GM19463 (cell line): Measurements from ENCODE around the gene SFXN3.

ENCODE experiments used
- ATAC-seq: cut with Tn5 transposase; IDR thresholded peaks from one replicate; pipeline ENCODE4 v1.9.1; 2021; ENCODE audit warnings: mild to moderate bottlenecking, moderate library complexity; ENCODE audit not compliant: unreplicated experiment

Gene SFXN3, protein sequence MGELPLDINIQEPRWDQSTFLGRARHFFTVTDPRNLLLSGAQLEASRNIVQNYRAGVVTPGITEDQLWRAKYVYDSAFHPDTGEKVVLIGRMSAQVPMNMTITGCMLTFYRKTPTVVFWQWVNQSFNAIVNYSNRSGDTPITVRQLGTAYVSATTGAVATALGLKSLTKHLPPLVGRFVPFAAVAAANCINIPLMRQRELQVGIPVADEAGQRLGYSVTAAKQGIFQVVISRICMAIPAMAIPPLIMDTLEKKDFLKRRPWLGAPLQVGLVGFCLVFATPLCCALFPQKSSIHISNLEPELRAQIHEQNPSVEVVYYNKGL

DNA sequence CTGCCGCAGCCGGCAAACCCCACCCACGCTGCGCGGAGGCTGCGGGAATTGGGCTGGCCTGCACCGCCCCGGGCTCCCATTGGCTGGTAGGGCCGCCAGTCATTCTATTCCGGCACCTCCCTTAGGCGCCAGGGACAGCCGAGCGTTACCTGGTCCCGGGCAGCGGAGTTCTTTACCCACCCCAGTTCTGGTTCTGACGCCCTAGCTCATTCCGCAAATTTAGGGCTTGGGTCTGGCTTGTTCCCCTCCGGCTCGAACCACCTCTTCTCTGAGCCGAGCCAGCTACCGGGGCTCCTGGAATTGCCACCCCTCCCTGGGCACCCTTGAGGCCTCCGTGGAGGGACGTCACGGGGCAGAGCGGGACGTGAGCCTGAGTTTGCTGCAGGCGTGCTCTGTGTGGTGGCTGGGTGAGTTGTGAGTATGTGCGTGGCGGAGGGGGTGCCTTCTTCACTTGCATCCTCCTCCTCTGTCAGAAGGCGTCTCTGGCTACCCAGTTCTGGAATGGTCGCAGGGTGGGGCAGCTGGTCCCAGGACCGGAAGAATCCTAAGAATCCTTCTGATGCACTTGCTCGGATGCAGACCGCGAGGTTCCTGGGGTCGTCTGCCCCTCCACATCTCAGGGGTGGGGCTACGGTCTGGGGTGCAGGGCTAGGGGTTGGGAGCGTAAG, at the start of gene SFXN3, which contains the start of gene PDZD7:
Gene SFXN3 (plus strand): TSS at position 107 of the 668 bp plus-strand sequence. CDS start 3,461 bp downstream, outside the sequence.
Gene PDZD7 (minus strand): TSS at position 2 of the 668 bp plus-strand sequence. CDS start 910 bp downstream, outside the sequence.
- ATAC-seq, result peak; percentile 87

DNA sequence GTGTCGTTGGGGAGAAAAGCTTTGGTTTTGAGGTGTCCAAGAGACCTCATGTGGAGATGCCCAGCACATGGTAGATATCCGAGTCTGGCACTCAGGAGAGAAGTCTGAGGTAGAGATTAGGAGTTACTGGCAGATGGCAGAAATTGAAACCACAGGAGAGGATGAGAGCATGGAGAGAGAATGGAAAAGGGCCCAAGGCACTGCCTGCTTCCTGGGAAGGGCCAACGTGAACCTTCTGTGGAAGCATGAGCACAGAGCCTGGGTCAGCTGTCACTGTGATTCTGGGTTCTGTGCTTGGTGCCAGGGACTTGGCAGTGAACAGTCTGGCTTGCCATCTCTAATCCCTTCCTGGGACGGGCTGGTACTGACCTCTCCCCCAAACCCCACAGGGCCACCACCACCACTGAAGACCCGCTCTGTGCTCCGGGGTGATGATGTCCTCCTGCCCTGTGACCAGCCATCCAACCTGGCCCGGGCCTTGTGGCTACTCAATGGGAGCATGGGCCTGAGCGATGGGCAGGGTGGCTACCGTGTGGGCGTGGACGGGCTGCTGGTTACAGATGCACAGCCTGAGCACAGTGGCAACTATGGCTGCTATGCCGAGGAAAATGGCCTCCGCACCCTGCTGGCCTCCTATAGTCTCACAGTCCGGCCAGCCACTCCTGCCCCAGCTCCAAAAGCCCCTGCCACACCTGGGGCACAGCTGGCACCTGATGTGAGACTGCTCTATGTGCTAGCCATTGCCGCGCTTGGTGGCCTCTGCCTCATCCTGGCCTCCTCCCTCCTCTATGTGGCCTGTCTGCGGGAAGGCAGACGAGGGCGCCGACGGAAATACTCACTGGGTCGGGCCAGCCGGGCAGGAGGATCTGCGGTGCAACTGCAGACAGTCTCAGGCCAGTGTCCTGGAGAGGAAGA, 47.9 kb upstream of the SFXN3 start:
- ATAC-seq, result no peak

DNA sequence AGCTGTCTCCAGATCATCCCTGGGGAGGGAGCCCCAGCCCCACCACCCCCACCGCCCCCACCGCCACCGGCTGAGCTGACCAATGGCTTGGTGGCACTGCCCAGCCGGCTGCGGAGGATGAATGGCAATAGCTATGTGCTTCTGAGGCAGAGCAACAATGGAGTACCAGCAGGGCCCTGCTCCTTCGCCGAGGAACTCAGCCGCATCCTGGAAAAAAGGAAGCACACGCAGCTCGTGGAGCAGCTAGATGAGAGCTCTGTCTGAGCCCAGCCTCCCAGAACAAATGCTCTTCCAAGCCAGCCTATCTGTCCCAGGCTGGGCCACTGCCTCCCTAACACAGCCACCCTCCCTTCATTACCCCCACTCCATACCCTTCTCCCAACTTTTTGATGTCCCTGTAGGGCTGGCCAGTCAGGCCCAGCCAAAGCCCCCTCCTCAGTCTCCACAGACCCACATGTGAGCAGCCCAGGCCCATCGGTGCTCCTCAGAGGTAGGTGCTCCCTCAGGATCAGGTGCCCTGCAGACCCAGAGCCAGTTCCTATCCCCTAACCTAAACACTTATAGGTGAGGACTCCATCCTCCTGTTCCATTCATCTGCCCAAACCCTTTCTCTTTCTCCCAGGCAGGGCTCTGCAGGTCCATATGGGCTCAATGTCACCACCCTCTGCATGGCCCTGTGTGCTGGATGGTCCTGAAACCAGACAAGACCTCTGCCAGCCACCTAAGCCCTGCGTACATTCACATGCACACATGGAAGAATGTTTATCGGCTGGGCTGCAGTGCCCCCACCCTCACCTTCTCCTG, 47.0 kb upstream of the SFXN3 start:
- no peak for ATAC-seq

DNA sequence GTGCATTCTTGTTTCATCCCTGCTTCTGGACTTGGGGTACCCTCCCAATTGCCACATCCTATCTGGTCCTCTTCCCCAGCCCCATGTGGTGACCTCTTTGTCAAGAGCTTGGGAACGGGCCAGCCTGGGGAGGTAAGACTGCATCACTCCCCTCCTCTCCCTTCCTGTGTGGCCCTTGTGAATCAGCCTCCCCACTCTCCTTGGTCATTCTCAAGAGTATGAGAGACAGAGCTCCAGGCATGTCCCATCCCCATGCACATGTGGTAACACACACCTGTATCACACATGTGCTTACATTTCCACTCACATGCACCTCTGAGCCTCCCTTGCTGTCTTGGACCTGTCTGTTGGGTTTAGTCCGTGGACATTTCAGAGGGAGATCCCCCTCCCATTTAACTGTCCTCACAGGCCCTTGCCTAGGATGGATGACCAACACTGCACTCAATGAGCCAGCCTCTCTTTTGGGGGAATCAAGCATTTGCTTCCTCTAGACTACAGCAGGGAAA, 46.3 kb upstream of the SFXN3 start:
- ATAC-seq, result no peak

DNA sequence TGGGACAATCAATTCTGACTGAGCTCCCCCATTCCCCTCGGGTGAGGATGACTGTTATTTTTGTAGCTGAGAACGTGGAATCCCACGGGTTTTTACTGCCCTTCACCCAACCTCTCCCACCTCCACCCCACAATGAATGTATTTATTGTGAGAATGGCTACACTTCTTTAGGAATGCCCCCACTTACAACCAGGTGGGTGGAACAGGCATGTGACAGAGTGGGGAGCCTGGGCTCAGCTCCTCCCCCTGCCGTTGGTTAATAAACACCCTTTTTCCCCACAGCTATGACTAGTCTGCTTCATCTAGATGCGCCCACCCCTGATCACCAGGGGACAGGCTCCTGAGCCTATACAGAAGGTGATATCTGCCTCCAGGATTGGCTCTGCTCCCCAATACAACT, 45.7 kb upstream of the SFXN3 start:
- no peak for ATAC-seq

DNA sequence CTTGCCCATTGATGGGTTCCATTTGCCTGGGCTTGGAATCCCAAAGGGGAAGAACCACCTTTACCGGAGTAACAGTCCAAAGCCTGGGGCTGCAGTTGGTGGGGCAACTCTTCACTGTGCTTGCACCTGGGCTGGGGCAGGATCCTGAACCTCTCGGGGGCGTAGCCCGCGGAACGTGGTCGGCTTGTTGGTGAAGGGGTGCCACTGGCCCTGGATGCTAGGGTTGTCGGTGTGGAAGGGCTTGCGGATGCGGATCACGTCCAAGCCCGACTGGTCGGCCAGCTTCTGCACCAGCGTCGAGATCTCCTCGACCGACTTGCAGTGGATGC, 44.4 kb upstream of the SFXN3 start:
- no peak for ATAC-seq

DNA sequence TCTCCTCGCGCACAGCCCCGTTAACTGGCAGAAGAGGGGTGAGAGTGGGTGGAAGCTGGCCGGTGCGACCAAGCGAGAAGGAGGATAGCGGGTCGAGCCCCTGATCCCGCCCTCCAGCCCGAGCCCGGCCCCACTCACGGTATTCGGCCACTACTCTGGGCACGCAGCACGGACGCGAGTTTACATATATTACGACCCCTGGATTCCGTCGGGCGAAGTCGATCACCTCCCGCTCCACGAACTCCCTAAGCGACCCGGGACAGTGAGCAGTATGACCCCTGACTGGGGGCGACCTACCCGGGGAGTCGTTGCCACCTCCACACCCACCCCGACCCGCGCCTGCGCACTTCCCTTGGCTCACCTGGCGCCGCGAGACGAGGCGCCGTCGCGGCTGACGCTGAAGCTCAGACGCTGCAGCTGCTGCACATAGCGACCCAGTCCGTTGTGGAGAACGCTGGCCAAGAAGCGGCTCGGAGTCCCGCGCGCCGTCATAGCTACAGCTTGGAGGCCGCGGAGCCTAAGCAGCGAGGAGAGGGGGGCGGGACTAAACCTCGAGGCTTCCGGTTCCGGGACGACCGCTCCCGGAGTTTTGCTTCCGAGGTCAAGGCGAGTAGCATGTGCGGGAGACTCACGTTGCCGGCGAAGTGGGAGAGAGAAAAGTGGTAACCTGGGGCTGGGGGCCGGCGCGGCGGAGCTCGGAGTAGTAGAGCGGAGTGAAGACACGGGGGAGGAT, 43.9 kb upstream of the SFXN3 start, which contains the start of the genes MRPL43 and TWNK:
Gene MRPL43 (minus strand): TSS at position 546 of the 733 bp plus-strand sequence. CDS start 54 bp downstream, at position 492.
Gene TWNK (plus strand): TSS at position 592 of the 733 bp plus-strand sequence. CDS start 668 bp downstream, outside the sequence.
- ATAC-seq, result peak; percentile 85

DNA sequence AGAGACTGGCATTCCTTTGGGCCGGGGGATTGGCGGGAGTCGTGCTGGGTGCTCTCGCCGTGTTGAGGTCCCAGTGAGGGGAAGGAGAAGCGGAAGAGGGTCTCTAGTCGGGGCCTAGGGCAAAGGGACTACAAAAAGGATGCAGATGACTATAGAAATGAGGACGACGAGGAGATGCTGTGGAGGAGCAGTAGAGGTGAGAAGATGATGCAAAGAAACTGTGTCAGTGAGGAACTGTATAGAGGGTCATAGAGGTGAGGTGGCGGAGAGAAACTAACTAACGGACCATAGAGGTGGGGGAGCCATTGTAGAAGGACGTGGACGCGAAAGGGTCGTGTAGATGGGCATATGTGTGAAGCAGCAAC, 43.4 kb upstream of the SFXN3 start:
- ATAC-seq, result no peak

DNA sequence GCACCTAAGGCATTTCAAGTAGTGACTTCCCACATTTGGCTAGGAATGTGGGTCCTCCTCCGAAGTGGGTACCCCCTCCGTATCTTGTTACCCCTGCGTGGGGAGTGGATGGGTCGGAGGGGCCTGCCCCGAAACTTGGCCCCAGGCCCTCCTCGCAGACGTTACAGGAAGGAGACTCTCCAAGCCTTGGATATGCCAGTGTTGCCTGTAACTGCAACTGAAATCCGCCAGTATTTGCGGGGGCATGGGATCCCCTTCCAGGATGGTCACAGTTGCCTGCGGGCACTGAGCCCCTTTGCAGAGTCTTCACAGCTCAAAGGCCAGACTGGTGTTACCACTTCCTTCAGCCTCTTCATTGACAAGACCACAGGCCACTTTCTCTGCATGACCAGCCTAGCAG, 42.9 kb upstream of the SFXN3 start:
- no peak for ATAC-seq

DNA sequence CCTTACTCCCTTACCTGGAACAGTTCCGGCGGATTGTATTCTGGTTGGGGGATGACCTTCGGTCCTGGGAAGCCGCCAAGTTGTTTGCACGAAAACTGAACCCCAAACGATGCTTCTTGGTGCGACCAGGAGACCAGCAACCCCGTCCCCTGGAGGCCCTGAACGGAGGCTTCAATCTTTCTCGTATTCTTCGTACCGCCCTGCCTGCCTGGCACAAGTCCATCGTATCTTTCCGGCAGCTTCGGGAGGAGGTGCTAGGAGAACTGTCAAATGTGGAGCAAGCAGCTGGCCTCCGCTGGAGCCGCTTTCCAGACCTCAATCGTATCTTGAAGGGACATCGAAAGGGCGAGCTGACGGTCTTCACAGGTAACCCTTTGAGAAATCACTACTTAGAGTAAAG, 41.9 kb upstream of the SFXN3 start:
- no peak for ATAC-seq

DNA sequence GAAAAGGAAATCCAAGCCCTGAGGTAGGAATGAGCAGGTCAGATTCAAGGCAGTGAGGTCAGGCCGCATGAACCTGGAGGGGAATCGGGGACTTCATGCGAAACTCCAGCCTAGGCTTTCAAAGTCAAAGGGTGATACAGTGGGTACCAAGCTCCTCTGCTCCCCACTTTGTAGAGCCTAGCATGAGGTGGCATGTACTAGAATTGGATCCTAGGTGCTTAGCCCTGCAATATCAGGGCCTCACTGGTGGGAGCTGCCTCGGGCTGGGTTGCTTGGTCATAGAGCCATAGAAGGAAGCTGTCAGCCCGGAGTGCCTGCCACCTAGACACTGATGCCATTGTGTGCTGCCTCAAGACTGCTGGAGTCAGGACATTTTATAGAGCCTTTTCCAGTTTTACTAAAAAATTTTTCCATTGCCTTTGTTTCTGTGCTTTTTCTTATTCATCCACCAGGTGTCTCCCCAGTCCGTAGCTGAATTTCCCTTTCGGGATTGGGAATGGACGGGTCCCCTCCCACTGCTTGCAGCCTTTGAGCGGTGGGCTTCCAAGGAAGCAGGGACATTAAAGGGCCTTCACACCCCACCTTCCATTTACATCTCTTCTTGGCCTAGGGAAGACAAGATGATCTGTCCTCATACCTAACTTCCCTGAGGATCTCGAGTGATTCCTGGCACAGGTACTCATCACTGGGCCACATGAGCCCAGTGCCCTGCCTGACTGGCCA, 36.9 kb upstream of the SFXN3 start:
- no peak for ATAC-seq

DNA sequence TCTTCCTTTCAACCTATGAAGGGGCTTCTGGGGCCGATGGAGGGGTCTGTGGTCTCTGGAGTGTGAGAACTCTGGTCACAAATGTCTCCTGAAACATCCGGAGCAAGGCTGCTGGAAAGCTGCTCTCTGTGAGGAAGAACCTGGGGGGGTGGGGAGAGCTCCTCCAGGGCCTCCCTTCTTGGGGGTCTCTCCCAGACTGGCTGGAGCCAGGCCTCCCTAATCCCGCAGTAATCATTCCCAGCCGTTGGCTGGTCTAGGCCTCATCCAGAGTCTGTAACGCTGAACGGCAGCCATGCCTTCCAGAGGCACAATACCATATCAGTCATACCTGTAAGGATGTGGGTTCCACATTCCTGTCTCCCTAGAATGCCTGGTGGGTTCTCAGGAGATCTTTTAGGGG, 35.9 kb upstream of the SFXN3 start:
- no peak for ATAC-seq

DNA sequence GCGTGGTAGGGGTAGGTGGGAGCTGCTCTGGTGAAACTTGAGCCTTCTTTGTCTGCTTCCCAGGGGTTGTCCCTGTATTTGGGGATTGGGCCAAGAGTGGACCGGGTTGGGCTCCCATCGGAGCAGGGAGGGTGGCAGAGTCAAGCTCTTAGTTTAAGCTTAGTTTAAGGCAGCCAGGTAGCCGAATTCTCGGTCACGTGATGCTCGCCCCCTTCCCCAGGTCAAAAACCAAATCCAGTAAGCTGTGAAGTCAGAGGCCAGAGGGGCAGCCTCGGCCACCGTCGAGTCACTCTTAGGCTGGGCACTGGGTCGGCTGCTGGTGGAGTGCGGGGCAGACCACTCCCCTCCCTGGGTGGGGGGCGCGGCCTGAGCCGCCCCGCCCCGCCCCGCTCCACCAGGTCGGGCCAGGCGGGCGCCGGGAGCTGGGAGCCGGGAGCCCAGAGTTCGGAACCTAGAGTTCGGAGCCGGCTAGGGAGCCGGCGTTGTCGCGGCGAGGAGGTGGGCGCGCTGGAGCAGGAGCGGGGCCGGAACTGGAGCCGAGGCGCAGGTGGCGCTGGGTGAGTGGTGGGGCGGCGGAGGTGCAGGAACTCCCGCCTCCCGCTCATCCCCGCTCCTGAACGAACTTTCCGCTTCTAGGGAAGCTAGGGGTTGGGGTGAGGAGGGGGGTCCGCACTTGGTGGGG, 34.2 kb upstream of the SFXN3 start:
- peak; percentile 15 for ATAC-seq

DNA sequence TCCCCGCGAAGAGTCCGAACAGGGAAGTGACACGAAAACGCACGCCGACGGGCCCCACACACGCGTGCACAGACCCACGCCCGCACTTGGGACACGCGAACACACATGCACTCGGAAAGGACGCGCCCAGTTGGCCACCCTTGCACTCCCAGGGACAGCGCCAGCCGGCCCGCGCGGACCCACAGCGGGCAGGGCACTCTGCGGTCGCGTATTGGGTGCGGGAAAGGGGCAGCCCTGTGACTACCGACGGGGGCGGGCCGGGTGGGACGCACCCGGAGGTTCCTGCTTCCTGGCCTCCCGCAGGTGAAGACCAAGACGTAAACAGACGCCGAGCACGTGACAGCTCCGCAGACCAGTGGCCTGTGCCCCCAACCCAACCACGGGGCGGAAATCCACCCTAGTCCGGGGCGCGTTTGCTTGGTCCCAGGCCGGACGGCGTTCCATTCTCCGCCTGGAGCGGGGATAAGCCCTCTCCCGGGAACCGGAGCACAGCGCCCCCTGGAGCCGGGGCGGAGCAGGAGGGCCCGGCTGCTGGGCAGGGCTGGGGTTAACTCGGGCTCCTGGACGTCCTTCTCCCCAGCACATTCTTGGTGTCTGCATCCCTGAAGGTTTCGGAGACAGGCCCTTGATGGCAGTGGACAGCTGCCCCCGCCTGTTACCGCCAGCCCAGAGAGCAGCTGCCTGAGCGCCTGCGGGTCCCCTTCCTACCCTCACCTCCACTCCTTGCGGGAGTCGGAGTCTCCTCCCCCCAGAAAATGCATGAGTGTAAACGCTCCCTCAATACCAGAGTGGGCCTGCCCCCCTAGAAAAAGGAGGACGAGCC, 33.5 kb upstream of the SFXN3 start:
- peak; percentile 28 for ATAC-seq

DNA sequence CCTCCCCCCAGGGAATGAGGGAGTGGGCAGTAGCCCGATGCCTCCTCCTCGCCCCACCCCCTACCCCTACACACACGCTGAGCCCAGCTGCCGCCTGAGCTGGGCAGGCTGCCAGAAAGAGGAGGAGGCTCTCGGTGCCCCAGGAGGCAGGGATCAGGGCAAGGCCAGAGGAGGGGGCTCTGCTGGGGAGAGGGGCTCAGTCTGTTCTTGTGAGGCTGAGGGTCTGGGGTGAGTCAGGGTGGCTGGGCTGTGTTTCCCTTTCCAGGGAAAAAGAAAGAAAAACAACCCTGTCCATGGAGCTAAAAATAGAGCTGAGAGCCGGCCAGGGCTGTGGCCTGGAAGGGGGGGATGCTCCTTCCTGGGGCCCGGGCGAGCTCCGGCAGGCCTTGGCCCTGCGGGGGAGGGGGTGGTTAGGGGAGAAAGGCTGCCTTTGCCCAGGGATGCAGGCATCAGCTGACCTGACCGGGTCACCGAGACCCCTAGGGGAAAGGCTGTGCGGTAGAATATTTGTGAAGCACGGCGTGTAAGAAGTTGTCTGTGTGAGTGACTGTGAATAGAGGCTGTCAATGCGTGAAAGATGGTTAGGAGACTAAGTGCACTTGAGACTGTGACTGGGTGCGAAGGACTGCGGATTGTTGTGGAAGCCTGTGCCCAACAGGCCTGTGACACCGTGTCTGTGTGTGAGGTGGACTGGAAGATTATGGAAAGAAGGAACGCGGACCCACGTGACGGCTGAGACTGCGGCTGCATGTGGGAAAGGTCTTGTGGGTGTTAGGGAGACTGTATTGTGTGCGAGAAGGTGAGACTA, 32.6 kb upstream of the SFXN3 start:
- peak; percentile 38 for ATAC-seq

DNA sequence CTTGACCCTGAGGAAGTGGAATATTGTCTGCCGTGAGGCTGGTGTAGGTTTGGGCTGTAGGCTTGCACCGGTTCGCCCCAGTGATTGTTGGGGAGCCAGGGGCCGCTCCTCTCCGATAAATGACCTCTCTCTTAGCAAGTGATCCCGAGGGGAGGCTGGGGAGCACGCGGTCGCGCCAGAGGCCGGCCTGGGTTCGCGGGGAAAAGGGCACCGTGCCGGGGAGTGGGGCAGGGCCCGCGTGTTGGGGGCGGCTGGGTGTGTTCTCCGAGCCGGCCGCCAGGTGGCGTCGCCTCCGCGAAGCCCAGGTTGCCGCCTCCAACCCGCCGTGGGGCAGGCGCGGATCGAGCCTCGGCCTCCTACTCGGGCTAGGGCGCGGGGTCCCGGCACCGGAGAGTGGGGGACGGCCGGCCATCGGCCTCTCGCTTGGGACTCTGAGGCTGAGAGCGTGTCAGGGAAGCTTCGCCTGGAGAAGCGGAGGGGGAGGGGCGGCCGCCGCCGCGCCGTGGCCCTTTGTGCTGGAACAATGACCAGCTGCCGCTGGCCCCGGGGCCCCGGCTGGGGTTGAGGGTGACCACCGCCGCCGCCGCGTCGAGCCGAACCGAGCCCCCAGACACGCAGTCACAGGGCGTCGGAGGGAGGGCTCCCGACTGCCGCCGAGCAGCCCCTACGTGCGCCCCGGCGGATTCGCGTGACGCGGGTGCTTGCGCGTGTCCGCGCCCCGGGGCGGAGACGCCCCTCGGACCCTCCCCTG, 31.9 kb upstream of the SFXN3 start:
- ATAC-seq, result peak; percentile 53
